ENCODE results near the gene SPATA13.

DNA sequence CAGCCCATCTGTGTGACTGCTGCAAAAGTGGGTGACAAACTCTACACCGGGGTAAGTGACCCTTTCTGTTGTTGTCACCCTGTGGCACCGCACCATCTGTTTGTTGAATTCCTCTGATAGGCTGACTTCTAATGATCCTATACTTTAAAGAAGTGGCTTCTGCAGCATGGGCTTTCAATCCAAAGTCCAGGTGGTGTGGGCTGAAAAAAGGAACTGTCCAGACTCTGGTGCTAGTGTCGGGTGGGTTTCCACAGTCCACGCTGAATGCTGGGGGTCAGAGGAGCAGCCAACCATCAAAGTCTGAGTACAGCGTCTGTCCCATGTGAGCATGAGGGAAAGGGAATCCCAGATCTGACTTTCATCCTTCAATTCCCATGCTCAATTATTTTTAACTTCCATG is 31.6 kb upstream of the SPATA13 start:
- TF ChIP-seq, protein P1, sequence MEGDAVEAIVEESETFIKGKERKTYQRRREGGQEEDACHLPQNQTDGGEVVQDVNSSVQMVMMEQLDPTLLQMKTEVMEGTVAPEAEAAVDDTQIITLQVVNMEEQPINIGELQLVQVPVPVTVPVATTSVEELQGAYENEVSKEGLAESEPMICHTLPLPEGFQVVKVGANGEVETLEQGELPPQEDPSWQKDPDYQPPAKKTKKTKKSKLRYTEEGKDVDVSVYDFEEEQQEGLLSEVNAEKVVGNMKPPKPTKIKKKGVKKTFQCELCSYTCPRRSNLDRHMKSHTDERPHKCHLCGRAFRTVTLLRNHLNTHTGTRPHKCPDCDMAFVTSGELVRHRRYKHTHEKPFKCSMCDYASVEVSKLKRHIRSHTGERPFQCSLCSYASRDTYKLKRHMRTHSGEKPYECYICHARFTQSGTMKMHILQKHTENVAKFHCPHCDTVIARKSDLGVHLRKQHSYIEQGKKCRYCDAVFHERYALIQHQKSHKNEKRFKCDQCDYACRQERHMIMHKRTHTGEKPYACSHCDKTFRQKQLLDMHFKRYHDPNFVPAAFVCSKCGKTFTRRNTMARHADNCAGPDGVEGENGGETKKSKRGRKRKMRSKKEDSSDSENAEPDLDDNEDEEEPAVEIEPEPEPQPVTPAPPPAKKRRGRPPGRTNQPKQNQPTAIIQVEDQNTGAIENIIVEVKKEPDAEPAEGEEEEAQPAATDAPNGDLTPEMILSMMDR (IDR thresholded peaks at IDR 0.05) = no peak
- TF ChIP-seq EZH2 (IDR thresholded peaks at IDR 0.05; ENCODE audit: borderline replicate concordance, insufficient read depth, low read depth, low read length, poor library complexity, severe bottlenecking) = no peak

All from B cell (primary cell).